Measurements from ENCODE around the gene KRTAP19-3. TPM values are rescaled to one million over a fixed set of nuclear protein-coding genes. Genes with fewer than 3 reads are reported as not detected.

Gene KRTAP19-3
- total RNA-seq, 1 donor from 2014 or later, result not detected

DNA sequence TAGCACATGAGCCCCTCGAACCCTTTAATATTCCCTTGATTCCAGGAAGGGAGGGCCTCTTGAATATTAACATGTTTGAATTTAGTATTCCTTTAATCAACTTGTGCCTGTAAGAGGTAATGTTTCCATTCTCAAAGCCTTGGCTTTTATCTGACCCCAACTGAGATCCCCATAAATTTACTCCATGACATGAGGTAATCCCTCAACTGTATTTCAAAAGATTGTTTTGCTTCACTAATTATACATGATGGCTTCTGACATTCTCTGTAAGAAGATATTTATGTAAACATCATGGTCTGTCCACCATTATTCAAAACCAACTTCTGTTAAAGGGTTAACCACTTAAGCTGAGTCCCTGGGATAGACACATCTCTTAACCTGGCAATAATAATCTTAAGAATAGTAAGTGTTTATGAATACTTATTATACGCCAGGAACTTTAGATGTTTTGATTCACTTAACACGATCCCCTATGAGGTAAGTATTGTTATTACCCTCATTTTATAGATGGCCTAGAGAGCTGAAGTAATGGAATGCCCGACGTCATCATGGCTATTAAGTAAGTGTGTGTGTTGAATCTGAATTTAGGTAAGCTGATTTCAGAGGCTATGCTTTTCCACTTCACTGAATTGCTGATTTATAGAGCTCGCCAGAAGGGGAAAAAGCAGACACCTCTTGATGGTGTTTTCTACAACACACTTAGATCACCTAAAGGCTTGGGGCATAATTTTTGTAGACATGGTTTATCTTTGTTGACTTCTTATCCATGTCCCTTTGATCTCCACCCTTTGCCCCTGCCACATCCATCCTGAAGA lies 22.7 kb downstream of the KRTAP19-3 start:
- Mint-ChIP-seq H3K36me3 (ENCODE audit: low read depth) (no peaks in the 10 kb centered on the region), H3K27ac (no peak overlapping the region), H3K4me3 (ENCODE audit: low read depth) (no peak overlapping the region), H3K9me3 (no peaks in the 10 kb centered on the region), H3K4me1 (ENCODE audit: low read depth) (no peaks in the 10 kb centered on the region), H3K27me3 (ENCODE audit: low read depth) (peaks cover 2% of the 10 kb centered on the region)
- DNase-seq (ENCODE audit: low spot score), result no peak
- intact Hi-C loops (cut with micrococcal nuclease), result no loop called here

DNA sequence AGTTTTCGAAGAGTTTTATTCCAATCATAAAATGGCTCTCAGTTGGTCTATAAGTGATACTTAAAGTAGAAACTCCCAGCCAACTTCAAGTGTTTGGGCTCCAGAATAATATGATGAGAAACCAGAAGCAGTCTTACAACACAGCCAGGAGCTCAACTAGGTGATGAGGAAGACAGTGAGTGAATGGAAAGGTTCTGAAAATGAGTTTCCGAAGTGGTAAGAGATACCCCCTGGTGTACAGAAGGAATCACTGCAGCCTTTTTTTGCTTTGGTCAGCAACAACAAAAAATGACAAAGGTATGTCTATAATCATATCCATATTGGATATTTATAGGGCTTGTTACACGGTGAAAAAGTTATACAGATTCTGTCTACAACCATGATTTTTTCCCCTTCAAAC lies 28.1 kb downstream of the KRTAP19-3 start:
- intact Hi-C loops (cut with micrococcal nuclease), result no loop called here
- no peak overlapping the region for H3K27ac Mint-ChIP-seq
- H3K27me3 Mint-ChIP-seq (ENCODE audit: low read depth), result peaks cover 2% of the 10 kb centered on the region
- H3K9me3 Mint-ChIP-seq, result no peaks in the 10 kb centered on the region
- H3K36me3 Mint-ChIP-seq (ENCODE audit: low read depth), result no peaks in the 10 kb centered on the region
- H3K4me3 Mint-ChIP-seq (ENCODE audit: low read depth), result no peak overlapping the region
- no peak for DNase-seq (ENCODE audit: low spot score)
- H3K4me1 Mint-ChIP-seq (ENCODE audit: low read depth), result no peaks in the 10 kb centered on the region

DNA sequence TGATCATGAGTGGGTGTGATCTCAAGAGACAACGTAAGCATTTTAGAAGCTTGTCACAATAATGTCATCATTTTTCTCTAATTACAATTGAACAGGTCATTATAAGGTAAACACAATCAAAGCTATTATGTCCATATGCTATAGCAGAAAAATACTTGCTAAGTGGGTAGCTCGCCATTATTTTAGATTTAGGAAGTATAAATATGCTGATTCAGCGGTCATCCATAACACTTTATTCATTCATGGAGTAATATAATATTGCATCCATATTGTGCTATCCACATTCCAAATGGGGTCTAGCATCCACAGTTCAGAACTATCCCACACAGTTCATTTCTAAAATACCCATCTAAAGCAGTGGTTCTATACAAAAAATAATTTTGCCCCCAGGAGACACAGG lies 43.3 kb downstream of the KRTAP19-3 start:
- intact Hi-C loops (cut with micrococcal nuclease), result no loop called here
- DNase-seq (ENCODE audit: low spot score), result no peak
- no peak overlapping the region for H3K4me3 Mint-ChIP-seq (ENCODE audit: low read depth)
- no peaks in the 10 kb centered on the region for H3K36me3 Mint-ChIP-seq (ENCODE audit: low read depth)
- peaks cover 2% of the 10 kb centered on the region for H3K27me3 Mint-ChIP-seq (ENCODE audit: low read depth)
- no peaks in the 10 kb centered on the region for H3K9me3 Mint-ChIP-seq
- H3K27ac Mint-ChIP-seq, result no peak overlapping the region
- peaks cover 3% of the 10 kb centered on the region for H3K4me1 Mint-ChIP-seq (ENCODE audit: low read depth)

DNA sequence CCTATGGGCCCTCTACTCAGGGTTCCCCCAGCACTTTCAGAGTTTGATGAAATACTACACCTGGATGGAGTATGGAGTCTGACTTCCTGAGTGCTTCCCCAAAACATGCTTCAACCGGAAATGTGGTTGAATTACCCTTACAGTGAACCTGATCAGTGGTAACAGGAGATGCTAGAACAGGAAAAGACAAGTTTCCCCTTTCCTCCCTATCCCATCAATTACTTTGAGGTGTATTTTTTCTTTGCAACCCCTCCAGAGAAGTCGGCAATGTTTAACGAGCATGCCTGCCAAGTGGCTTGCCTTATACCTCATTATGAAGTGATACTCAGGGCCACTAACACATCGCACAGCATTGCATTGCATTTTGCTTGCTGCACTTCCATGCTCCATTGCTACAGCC lies 44.8 kb downstream of the KRTAP19-3 start:
- intact Hi-C loops (cut with micrococcal nuclease), result no loop called here
- no peak overlapping the region for H3K4me3 Mint-ChIP-seq (ENCODE audit: low read depth)
- H3K27me3 Mint-ChIP-seq (ENCODE audit: low read depth), result peaks cover 2% of the 10 kb centered on the region
- H3K36me3 Mint-ChIP-seq (ENCODE audit: low read depth), result no peaks in the 10 kb centered on the region
- H3K9me3 Mint-ChIP-seq, result no peaks in the 10 kb centered on the region
- no peak for DNase-seq (ENCODE audit: low spot score)
- H3K27ac Mint-ChIP-seq, result no peak overlapping the region
- H3K4me1 Mint-ChIP-seq (ENCODE audit: low read depth), result peaks cover 3% of the 10 kb centered on the region

DNA sequence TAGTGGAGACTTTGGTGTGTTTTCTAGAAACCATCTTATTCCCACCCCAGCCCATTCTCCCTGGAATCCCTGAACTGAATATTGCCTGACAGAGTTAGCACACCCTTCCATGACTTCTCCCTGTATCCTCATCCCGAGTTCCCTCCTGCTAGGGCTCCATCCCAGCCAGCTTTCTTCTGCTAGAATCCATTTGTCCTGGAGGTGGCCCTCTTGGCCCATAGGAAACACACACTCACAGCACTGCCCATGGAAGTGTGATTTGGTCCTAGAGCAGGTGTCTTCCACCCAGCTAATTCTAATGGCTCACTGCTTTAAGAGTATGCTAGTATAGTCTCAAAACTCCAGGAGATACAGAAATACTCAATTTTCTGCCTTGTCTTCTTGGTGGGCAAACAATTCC lies 47.6 kb downstream of the KRTAP19-3 start:
- Mint-ChIP-seq H3K27ac (no peak overlapping the region), H3K4me1 (ENCODE audit: low read depth) (peaks cover 3% of the 10 kb centered on the region), H3K9me3 (no peaks in the 10 kb centered on the region), H3K4me3 (ENCODE audit: low read depth) (no peak overlapping the region), H3K27me3 (ENCODE audit: low read depth) (no peaks in the 10 kb centered on the region), H3K36me3 (ENCODE audit: low read depth) (no peaks in the 10 kb centered on the region)
- intact Hi-C loops (cut with micrococcal nuclease), result no loop called here
- no peak for DNase-seq (ENCODE audit: low spot score)

DNA sequence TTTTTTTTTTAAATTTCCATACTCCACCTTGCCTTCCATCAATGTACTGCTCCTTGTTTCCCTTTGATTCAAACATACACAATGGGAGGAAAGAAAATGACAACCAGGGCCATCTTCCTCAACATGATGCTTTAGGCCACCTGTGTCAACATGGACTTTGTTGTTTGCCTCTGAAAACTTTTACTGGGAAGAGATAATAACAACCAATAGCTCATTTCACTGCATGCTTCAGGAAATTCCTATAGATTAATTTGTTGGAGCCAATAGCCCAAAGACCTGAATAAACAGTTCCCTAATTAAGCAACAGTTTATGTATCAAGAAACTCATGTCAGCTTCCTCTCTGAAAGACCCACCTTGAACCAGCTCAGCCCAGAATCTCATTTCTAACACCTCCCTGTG lies 48.6 kb downstream of the KRTAP19-3 start:
- no peaks in the 10 kb centered on the region for H3K27me3 Mint-ChIP-seq (ENCODE audit: low read depth)
- intact Hi-C loops (cut with micrococcal nuclease), result no loop called here
- H3K4me3 Mint-ChIP-seq (ENCODE audit: low read depth), result no peak overlapping the region
- no peaks in the 10 kb centered on the region for H3K9me3 Mint-ChIP-seq
- no peak for DNase-seq (ENCODE audit: low spot score)
- no peaks in the 10 kb centered on the region for H3K36me3 Mint-ChIP-seq (ENCODE audit: low read depth)
- H3K27ac Mint-ChIP-seq, result no peak overlapping the region
- peaks cover 3% of the 10 kb centered on the region for H3K4me1 Mint-ChIP-seq (ENCODE audit: low read depth)

Other genes with a start within 250 kb of the KRTAP19-3 start
- gene KRTAP24-1, start 209.1 kb downstream of the KRTAP19-3 start, total RNA-seq, result not detected in 2 replicates
- not detected in 2 replicates for gene KRTAP25-1, start 202.5 kb downstream of the KRTAP19-3 start, total RNA-seq
- gene KRTAP26-1, start 171.7 kb downstream of the KRTAP19-3 start, total RNA-seq, result not detected in 2 replicates
- gene KRTAP27-1, start 154.3 kb downstream of the KRTAP19-3 start, total RNA-seq, result not detected in 2 replicates
- gene KRTAP23-1, start 143.4 kb downstream of the KRTAP19-3 start, total RNA-seq, result not detected in 2 replicates
- not detected in 2 replicates for gene KRTAP13-2, start 119.7 kb downstream of the KRTAP19-3 start, total RNA-seq
- not detected in 2 replicates for gene KRTAP13-1, start 96.0 kb downstream of the KRTAP19-3 start, total RNA-seq
- gene KRTAP13-3, start 66.1 kb downstream of the KRTAP19-3 start, total RNA-seq, result not detected in 2 replicates
- not detected in 2 replicates for gene KRTAP13-4, start 61.8 kb downstream of the KRTAP19-3 start, total RNA-seq
- gene KRTAP15-1, start 51.7 kb downstream of the KRTAP19-3 start, total RNA-seq, result not detected in 2 replicates
- gene KRTAP19-1, start 11.6 kb downstream of the KRTAP19-3 start, total RNA-seq, result not detected in 2 replicates
- not detected in 2 replicates for gene KRTAP19-2, start 4.6 kb downstream of the KRTAP19-3 start, total RNA-seq
- not detected in 2 replicates for gene KRTAP19-4, start 5.2 kb upstream of the KRTAP19-3 start, total RNA-seq
- not detected in 2 replicates for gene KRTAP19-5, start 10.1 kb upstream of the KRTAP19-3 start, total RNA-seq
- not detected in 2 replicates for gene KRTAP19-6, start 49.9 kb upstream of the KRTAP19-3 start, total RNA-seq
- not detected in 2 replicates for gene KRTAP19-7, start 69.3 kb upstream of the KRTAP19-3 start, total RNA-seq
- gene KRTAP22-2, start 98.4 kb upstream of the KRTAP19-3 start, total RNA-seq, result not detected in 2 replicates
- not detected in 2 replicates for gene KRTAP6-3, start 100.4 kb upstream of the KRTAP19-3 start, total RNA-seq
- not detected in 2 replicates for gene KRTAP6-2, start 106.9 kb upstream of the KRTAP19-3 start, total RNA-seq
- gene KRTAP22-1, start 109.1 kb upstream of the KRTAP19-3 start, total RNA-seq, result not detected in 2 replicates
- gene KRTAP6-1, start 121.9 kb upstream of the KRTAP19-3 start, total RNA-seq, result not detected in 2 replicates
- not detected in 2 replicates for gene KRTAP20-1, start 124.4 kb upstream of the KRTAP19-3 start, total RNA-seq
- gene KRTAP20-4, start 128.6 kb upstream of the KRTAP19-3 start, total RNA-seq, result not detected in 2 replicates
- not detected in 2 replicates for gene KRTAP20-2, start 143.2 kb upstream of the KRTAP19-3 start, total RNA-seq
- not detected in 2 replicates for gene KRTAP20-3, start 150.9 kb upstream of the KRTAP19-3 start, total RNA-seq
- not detected in 2 replicates for gene KRTAP21-3, start 226.8 kb upstream of the KRTAP19-3 start, total RNA-seq